Type B pancreatic cell (in vitro differentiated cells): ENCODE measurements around the gene C17orf100. TPM values are rescaled to one million over a fixed set of nuclear protein-coding genes. Genes with fewer than 3 reads are reported as not detected.

ENCODE experiments used
- DNase-seq: peaks from one replicate; pipeline ENCODE4 v3.0.0; 2021; ENCODE audit warnings: mixed read lengths; ENCODE audit not compliant: unreplicated experiment; ENCODE audit errors: extremely low spot score
- H3K27ac Mint-ChIP-seq: 2 replicates; pipeline ENCODE4 v1.8.0; 2021; ENCODE audit warnings: mild to moderate bottlenecking, mixed read lengths
- H3K27me3 Mint-ChIP-seq: 2 replicates; pipeline ENCODE4 v1.8.0; 2021; ENCODE audit warnings: mixed read lengths
- H3K36me3 Mint-ChIP-seq: 2 replicates; pipeline ENCODE4 v1.8.0; 2021; ENCODE audit warnings: mixed read lengths
- H3K4me1 Mint-ChIP-seq: one replicate; pipeline ENCODE4 v1.8.0; 2021; ENCODE audit warnings: mixed read lengths; ENCODE audit not compliant: unreplicated experiment
- H3K4me3 Mint-ChIP-seq: 2 replicates; pipeline ENCODE4 v1.8.0; 2021; ENCODE audit warnings: mild to moderate bottlenecking, mixed read lengths
- H3K9me3 Mint-ChIP-seq: 2 replicates; pipeline ENCODE4 v1.8.0; 2021; ENCODE audit warnings: mixed read lengths
- CTCF ChIP-seq: fragments of 200-600 bp; sonication (generic); conservative IDR thresholded peaks from 2 replicates; pipeline ENCODE4 v1.5.0; 2021; ENCODE audit warnings: antibody characterized with exemption, mild to moderate bottlenecking
- total RNA-seq: library from RNA; stranded (reverse); gene quantifications from 2 replicates; pipeline ENCODE4 v1.2.1, GENCODE V29; 2021; ENCODE audit warnings: low replicate concordance

Gene C17orf100
- total RNA-seq, 1 donor from 2014 or later: 4.3 TPM

GRCh38 chr17:6632530-6632929, 19.0 kb upstream of the C17orf100 start:
- no peaks in the 10 kb centered on the region for H3K27me3 Mint-ChIP-seq
- no peak overlapping the region for H3K27ac Mint-ChIP-seq
- H3K36me3 Mint-ChIP-seq: peaks cover 40% of the 10 kb centered on the region
- H3K9me3 Mint-ChIP-seq: no peaks in the 10 kb centered on the region
- TF ChIP-seq CTCF: no peak
- DNase-seq: no peak
- no peak overlapping the region for H3K4me3 Mint-ChIP-seq
- H3K4me1 Mint-ChIP-seq: no peaks in the 10 kb centered on the region

- Mint-ChIP-seq H3K4me1 (no peaks in the 10 kb centered on the region), H3K36me3 (peaks cover 40% of the 10 kb centered on the region), H3K9me3 (no peaks in the 10 kb centered on the region), H3K4me3 (no peak overlapping the region), H3K27ac (no peak overlapping the region), H3K27me3 (no peaks in the 10 kb centered on the region)
- no peak for TF ChIP-seq CTCF
- no peak for DNase-seq
Measured at GRCh38 chr17:6633263-6633662, 18.3 kb upstream of the C17orf100 start.

GRCh38 chr17:6636105-6636504, 15.5 kb upstream of the C17orf100 start:
- no peak for TF ChIP-seq CTCF
- H3K9me3 Mint-ChIP-seq: no peaks in the 10 kb centered on the region
- H3K4me1 Mint-ChIP-seq: peaks cover 9% of the 10 kb centered on the region
- H3K27ac Mint-ChIP-seq: no peak overlapping the region
- H3K36me3 Mint-ChIP-seq: peaks cover 35% of the 10 kb centered on the region
- no peaks in the 10 kb centered on the region for H3K27me3 Mint-ChIP-seq
- H3K4me3 Mint-ChIP-seq: no peak overlapping the region
- no peak for DNase-seq

GRCh38 chr17:6636616-6637457, 14.7 kb upstream of the C17orf100 start:
- H3K27ac Mint-ChIP-seq: peak overlapping the region; percentile 53
- H3K4me3 Mint-ChIP-seq: peak overlapping the region; percentile 47
- DNase-seq: no peak
- TF ChIP-seq CTCF: no peak
- H3K9me3 Mint-ChIP-seq: no peaks in the 10 kb centered on the region
- H3K36me3 Mint-ChIP-seq: peaks cover 30% of the 10 kb centered on the region
- no peaks in the 10 kb centered on the region for H3K27me3 Mint-ChIP-seq
- H3K4me1 Mint-ChIP-seq: peaks cover 13% of the 10 kb centered on the region

- peaks cover 25% of the 10 kb centered on the region for H3K36me3 Mint-ChIP-seq
- no peaks in the 10 kb centered on the region for H3K27me3 Mint-ChIP-seq
- H3K27ac Mint-ChIP-seq: peak overlapping the region; percentile 53
- peaks cover 18% of the 10 kb centered on the region for H3K4me1 Mint-ChIP-seq
- no peak for TF ChIP-seq CTCF
- H3K4me3 Mint-ChIP-seq: no peak overlapping the region
- no peak for DNase-seq
- no peaks in the 10 kb centered on the region for H3K9me3 Mint-ChIP-seq
Measured at GRCh38 chr17:6637458-6637840, 14.1 kb upstream of the C17orf100 start.
